Neuron (in vitro differentiated cells): ENCODE measurements around the gene ZNF366.
"Not testable (repeated sequence)": the region's sequence is repeated elsewhere in the genome, so short reads cannot be mapped to it uniquely, and the experiment has no call there.

ENCODE experiments used
- H2AFZ ChIP-seq: one replicate; pipeline ENCODE4 v1.6.1; 2013; ENCODE audit warnings: low read depth, mild to moderate bottlenecking, inconsistent platforms, low read length, moderate library complexity
- H3K27me3 ChIP-seq: one replicate; pipeline ENCODE4 v1.6.1; 2013; ENCODE audit warnings: low read length; ENCODE audit not compliant: insufficient read depth
- H3K36me3 ChIP-seq: one replicate; pipeline ENCODE4 v1.6.1; 2013; ENCODE audit warnings: low read length; ENCODE audit not compliant: insufficient read depth
- H3K4me1 ChIP-seq: one replicate; pipeline ENCODE4 v1.6.1; 2013; ENCODE audit warnings: low read length; ENCODE audit not compliant: insufficient read depth
- H3K4me3 ChIP-seq: 2 replicates; pipeline ENCODE4 v1.5.1; 2013; ENCODE audit warnings: mild to moderate bottlenecking, low read length, moderate library complexity
- H3K9me3 ChIP-seq: one replicate; pipeline ENCODE4 v1.6.1; 2013; ENCODE audit warnings: low read length

Gene ZNF366

DNA sequence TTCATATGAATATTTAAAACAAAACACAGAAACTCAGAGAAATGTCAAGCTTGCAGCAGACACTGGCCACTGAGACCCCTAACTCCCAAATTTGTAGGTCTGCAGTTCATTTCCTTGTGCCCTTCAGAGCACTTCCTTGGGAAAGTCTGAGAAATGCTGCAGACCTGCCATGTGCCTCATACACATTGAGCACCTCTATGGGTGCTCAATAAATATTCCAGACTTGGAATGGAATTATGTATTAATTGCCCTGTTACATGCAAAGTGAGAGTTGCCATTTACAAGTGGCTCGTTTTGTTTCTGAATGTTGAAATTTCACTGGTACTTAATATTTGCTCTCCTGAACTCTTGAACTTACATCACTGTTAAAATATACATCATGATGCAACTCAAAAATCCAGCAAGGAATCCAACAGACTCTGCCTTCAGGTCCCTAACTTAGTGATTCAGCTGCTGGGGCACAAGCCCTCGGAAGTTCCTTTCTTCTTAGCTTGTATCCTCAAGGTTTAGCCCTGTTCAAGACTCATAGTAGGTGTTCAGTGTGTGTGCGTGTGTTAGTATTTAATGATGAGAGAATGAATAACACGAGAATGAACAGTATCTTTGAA lies 96.4 kb downstream of the ZNF366 start:
- Histone ChIP-seq H3K27me3 (no peaks in the 10 kb centered on the region), H3K36me3 (no peaks in the 10 kb centered on the region), H3K4me1 (peaks cover 10% of the 10 kb centered on the region), H3K4me3 (no peak overlapping the region), H2AFZ (no peak overlapping the region), H3K9me3 (no peaks in the 10 kb centered on the region)

- Histone ChIP-seq H3K9me3 (no peaks in the 10 kb centered on the region), H3K36me3 (no peaks in the 10 kb centered on the region), H3K4me1 (peaks cover 10% of the 10 kb centered on the region), H3K4me3 (no peak overlapping the region), H3K27me3 (no peaks in the 10 kb centered on the region), H2AFZ (no peak overlapping the region)
Observed at GRCh38 chr5:72408603-72409002, 98.6 kb downstream of the ZNF366 start.

GRCh38 chr5:72408127-72408526 lies 99.1 kb downstream of the ZNF366 start:
- Histone ChIP-seq H3K4me3 (no peak overlapping the region), H3K9me3 (no peaks in the 10 kb centered on the region), H2AFZ (no peak overlapping the region), H3K27me3 (no peaks in the 10 kb centered on the region), H3K4me1 (peaks cover 10% of the 10 kb centered on the region), H3K36me3 (no peaks in the 10 kb centered on the region)

DNA sequence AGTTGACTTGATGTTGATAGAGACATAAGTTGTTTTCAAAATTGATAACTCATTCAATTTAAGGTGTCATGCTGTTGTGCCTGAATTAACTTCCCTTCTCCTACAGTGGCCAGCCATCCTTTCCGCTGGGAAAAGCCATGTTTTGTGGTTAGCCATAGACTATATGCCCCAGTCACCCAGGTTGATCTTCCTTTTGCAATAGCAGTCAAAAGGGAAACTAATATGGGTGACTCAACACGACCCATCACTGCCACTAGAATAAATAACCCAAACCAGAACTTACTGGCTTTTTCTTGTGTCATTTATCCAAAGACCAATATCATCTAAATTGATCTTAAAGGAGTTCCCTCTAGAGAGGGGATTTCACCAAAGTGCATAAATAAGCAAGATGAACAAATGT lies 99.7 kb downstream of the ZNF366 start:
- Histone ChIP-seq H2AFZ (no peak overlapping the region), H3K4me3 (no peak overlapping the region), H3K9me3 (no peaks in the 10 kb centered on the region), H3K4me1 (peaks cover 10% of the 10 kb centered on the region), H3K36me3 (no peaks in the 10 kb centered on the region), H3K27me3 (no peaks in the 10 kb centered on the region)

DNA sequence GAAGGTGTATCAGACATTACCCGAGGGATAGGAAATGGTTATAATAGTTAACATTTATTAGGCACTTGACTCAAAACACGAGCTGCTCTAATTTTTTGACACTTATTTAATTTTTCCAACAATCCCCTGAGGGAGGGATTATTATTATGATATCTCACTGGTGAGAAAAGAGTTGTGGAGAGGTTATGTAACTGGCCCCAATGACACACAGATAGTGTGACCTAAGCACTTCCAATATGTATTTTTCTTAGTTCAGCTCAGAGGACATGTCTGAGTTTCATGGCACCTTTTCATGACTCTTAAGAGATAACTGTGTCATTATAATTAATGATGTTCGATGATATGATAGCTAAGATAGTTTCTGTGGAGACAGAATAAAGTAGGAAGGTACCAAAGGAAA lies 100.1 kb downstream of the ZNF366 start:
- Histone ChIP-seq H3K4me1 (peaks cover 10% of the 10 kb centered on the region), H3K4me3 (no peak overlapping the region), H3K36me3 (no peaks in the 10 kb centered on the region), H3K9me3 (no peaks in the 10 kb centered on the region), H3K27me3 (no peaks in the 10 kb centered on the region), H2AFZ (no peak overlapping the region)

DNA sequence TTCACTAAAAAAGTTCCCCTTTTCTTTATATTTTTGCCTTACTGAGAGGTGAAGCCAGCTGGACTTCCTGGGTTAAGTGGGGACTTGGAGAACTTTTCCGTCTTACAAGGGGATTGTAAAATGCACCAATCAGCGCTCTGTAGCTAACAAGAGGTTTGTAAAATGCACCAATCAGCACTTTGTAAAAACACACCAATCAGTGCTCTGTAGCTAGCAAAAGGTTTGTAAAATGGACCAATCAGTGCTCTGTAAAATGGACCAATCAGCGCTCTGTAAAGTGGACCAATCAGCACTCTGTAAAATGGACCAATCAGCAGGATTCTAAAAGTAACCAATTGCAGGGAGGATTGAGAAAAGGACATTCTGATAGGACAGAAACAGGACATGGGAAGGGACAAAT lies 102.4 kb downstream of the ZNF366 start:
- H3K4me1 ChIP-seq, H3K4me3 ChIP-seq, H3K36me3 ChIP-seq, H2AFZ ChIP-seq, H3K27me3 ChIP-seq: not testable (repeated sequence)
- H3K9me3 ChIP-seq, result peaks cover 13% of the 10 kb centered on the region

GRCh38 chr5:72402959-72403628 lies 104.1 kb downstream of the ZNF366 start:
- Histone ChIP-seq H3K4me1 (peaks cover 5% of the 10 kb centered on the region), H3K4me3 (no peak overlapping the region), H3K9me3 (peaks cover 13% of the 10 kb centered on the region), H2AFZ (no peak overlapping the region), H3K36me3 (no peaks in the 10 kb centered on the region), H3K27me3 (no peaks in the 10 kb centered on the region)

DNA sequence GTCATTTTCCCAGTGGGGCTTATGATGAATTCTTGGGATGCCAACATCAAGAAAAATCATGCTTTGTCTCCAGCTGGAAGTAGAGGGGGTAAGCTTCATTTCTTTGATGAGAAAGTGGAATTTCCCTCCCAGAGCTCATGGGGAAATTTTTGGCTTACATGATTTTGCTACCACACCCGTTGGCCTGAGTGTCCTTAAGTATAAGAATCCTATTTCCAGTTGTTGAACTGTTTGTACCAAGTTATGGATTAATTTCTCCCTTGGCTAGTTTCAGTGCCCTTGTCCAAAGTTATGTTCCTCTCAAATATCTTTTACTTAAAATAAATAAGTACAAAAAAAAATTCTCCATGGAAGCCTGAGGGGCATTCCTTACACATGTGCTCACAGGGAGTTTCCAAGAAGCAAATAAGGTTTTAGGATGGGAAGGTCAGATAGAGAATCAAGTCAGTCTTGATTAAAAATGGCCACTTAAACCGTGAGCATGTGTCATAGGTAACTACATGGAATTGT lies 104.8 kb downstream of the ZNF366 start:
- peaks cover 13% of the 10 kb centered on the region for H3K9me3 ChIP-seq
- no peaks in the 10 kb centered on the region for H3K36me3 ChIP-seq
- no peaks in the 10 kb centered on the region for H3K27me3 ChIP-seq
- no peak overlapping the region for H3K4me3 ChIP-seq
- peaks cover under 1% of the 10 kb centered on the region for H3K4me1 ChIP-seq
- H2AFZ ChIP-seq, result no peak overlapping the region

DNA sequence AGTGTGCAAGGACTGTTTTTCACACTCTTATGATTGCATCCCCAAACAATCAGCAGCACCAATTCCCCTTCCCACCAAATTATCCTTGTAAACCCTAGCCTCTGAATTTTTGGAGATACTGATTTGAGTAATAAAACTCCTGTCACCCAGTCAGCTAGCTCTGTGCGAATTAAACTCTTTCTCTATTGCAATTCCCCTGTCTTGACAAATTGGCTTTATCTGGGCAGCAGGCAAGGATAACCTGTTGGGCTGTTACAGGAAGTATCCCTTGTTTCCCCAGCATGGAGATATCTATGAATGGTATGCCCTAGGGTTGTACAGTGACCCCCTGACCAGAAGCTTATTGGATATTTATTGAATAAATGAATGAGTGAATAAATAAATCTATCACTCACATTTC lies 106.3 kb downstream of the ZNF366 start:
- Histone ChIP-seq H2AFZ (no peak overlapping the region), H3K27me3 (no peaks in the 10 kb centered on the region), H3K4me3 (no peak overlapping the region), H3K4me1 (no peaks in the 10 kb centered on the region), H3K36me3 (no peaks in the 10 kb centered on the region), H3K9me3 (peaks cover 13% of the 10 kb centered on the region)

DNA sequence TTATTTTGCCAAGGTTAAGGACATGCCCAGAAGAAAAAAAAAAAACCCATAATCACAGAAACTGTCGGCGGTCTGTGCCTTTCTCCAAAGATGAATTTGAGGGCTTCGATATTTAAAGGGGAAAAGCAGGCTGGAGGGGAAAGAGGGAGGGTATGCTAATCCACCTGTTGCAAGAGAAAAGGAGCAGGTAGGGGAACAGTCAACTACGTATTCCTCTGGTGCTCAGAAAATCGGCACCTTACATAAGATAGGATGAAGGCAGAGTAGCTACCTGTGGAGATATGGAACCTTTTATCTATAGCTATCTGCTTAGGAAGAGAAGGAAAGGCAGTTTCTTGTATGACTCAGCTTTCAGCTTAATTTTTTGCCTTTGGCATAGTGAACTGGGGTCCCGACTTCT lies 109.4 kb downstream of the ZNF366 start:
- H3K27me3 ChIP-seq, result no peaks in the 10 kb centered on the region
- no peak overlapping the region for H3K4me3 ChIP-seq
- peaks cover 13% of the 10 kb centered on the region for H3K9me3 ChIP-seq
- no peaks in the 10 kb centered on the region for H3K4me1 ChIP-seq
- H2AFZ ChIP-seq, result no peak overlapping the region
- H3K36me3 ChIP-seq, result no peaks in the 10 kb centered on the region

DNA sequence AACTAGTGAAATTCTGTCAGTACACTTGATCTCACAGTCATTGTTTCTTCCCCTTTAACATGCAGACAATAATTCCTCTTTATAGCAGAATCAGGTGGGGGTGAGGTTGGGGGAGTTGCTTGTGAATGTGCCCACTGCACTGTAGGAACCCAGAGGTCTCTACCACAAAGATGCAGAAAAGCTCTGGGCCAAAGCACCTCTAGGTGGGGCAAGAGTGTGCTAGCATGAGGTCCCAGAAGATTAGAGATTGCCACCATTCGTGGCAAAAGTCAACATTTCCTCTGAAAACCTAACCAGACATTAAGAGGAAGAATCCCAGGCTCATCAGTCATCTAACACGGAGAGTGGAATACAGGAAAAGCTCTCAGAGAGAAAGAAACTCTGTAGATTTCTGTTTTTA lies 112.5 kb downstream of the ZNF366 start:
- no peaks in the 10 kb centered on the region for H3K27me3 ChIP-seq
- no peaks in the 10 kb centered on the region for H3K4me1 ChIP-seq
- H2AFZ ChIP-seq, result no peak overlapping the region
- no peaks in the 10 kb centered on the region for H3K9me3 ChIP-seq
- H3K36me3 ChIP-seq, result no peaks in the 10 kb centered on the region
- H3K4me3 ChIP-seq, result no peak overlapping the region

DNA sequence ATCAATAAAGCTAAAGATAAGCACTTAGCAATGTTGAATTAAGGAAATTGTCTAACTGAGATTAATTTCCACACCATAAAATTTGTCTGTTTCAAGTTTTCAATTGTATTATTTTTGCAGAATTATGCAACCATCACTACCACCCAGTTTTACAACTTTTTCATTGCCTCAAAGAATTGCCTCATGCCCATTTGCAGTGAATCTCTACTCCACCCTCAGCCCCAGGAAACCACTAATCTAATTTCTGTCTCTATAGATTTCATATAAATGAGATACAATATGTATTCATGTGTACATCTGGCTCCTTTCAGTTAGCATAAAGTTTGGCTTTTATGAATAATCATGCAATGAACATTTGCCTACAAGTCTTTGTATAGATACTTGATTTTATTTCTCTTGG lies 114.2 kb downstream of the ZNF366 start:
- no peak overlapping the region for H2AFZ ChIP-seq

More for the DNA sequence above, 114.2 kb downstream of the ZNF366 start:
- H3K4me3 ChIP-seq, result no peak overlapping the region
- H3K27me3 ChIP-seq, result no peaks in the 10 kb centered on the region
- no peaks in the 10 kb centered on the region for H3K36me3 ChIP-seq
- peaks cover 6% of the 10 kb centered on the region for H3K4me1 ChIP-seq
- H3K9me3 ChIP-seq, result no peaks in the 10 kb centered on the region
